SHP77 treated with DMSO at 0.1 percent for 48 hours (cell line): ENCODE data around the gene KIDINS220.

ENCODE experiments used
- DNase-seq: peaks from one replicate; lab custom pipeline; 2025; lab: John Stamatoyannopoulos, UW

The KIDINS220 gene

GRCh38 chr2:8697190-8697589 is 140.2 kb downstream of the KIDINS220 start:
- no peak for DNase-seq

DNA sequence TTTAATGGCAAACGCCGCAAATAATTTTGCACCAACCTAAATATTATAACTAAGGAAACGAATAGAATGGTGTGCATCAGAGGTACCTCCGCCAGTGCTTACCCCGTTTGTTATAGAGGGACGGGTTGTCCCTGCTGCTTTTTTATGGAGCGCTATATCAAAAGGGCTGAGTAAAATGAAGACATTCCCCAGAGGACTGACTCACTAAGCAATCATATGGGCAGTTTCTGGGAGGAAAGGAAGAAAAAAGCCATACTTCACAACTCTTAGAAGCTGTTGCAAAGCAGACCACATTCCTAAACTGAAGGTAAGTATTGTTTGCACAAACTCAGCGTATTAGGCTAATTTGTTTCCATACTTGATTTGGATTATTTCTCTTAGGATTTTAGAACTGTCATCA is 142.7 kb downstream of the KIDINS220 start:
- DNase-seq, result no peak

GRCh38 chr2:8693157-8693821 is 144.1 kb downstream of the KIDINS220 start:
- no peak for DNase-seq

GRCh38 chr2:8692783-8693156 is 144.6 kb downstream of the KIDINS220 start:
- DNase-seq, result no peak

GRCh38 chr2:8691859-8692437 is 145.5 kb downstream of the KIDINS220 start:
- no peak for DNase-seq

DNA sequence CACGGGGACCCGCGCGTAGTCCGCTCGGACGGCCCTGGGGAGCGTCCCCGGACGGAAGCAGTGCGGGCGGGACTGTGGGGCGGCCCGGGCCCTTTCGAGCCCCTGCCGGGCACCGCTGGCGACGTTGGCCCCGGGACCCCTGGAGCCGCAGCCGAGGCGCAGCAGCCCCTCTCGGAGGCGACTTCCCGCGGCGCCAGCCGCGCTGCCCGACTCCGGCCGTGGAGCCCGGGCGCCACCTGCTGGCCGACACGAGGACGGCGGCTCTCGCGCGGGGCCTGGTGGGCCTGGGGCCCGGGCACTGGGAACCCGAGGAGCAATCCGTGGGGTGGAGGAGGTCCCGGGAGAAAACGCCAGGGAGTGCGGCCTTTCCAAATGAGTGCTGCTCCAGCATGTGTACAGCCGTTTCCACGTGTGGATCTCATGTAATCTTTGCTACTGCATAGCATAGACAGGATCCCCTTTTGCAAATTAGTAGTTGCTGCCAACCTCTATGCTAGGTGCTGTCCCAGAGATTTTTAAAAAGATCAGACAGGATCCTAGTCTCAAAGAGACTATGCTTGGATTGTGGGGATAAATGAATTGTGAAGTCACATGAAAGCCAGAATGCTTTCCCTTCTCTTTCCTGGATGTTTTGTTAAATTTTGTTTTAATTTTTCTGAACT is 151.6 kb downstream of the KIDINS220 start:
- DNase-seq, result peak; percentile 44

GRCh38 chr2:8684878-8685696 is 152.3 kb downstream of the KIDINS220 start:
- peak; percentile 49 for DNase-seq

- DNase-seq, result peak; percentile 40
These were observed 152.9 kb downstream of the KIDINS220 start for GRCh38 chr2:8684540-8684877.

DNA sequence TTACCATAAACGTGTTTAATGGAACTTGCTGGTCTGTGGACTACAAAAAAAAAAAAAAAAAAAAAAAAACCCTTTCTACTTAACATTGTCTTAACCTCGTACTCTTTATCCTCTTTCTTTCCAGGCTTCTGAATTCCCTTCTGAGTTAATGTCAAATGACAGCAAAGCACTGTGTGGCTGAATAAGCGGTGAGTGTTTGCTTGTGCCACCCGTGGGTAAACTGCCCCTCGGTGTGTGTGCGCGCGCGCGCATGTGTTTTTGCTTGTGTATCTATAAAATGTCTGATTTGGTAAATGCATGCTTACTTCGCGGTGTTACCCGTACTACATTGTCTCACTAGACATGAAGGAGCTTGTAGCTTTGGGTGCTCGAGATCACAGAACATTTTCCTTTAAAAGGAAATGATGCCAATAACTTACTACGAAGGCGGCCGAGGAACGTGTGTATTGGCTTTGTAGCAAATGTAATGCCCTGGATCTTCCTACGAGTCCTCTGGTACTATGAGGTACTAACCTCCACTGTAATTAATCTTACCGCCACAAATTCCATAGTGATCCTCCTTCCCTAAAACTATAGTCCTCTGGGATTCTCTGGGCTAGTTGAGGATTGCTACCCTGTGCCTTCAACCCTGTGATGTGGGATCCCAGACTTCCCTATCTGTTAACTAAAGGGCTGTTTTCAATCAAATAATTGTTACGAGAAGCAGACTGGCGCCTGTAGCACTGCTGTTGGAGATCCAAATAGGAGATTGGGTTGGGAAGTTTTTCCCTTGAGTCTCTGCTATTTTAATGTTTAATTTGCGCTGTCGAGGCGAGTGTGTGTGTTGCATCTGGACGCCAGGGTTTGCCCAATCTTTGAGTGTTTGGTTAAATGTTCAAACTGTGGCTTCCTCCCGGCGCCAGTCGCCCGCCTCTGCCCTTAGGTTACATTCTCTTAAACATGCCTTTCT is 154.4 kb downstream of the KIDINS220 start:
- peak; percentile 75 for DNase-seq

DNA sequence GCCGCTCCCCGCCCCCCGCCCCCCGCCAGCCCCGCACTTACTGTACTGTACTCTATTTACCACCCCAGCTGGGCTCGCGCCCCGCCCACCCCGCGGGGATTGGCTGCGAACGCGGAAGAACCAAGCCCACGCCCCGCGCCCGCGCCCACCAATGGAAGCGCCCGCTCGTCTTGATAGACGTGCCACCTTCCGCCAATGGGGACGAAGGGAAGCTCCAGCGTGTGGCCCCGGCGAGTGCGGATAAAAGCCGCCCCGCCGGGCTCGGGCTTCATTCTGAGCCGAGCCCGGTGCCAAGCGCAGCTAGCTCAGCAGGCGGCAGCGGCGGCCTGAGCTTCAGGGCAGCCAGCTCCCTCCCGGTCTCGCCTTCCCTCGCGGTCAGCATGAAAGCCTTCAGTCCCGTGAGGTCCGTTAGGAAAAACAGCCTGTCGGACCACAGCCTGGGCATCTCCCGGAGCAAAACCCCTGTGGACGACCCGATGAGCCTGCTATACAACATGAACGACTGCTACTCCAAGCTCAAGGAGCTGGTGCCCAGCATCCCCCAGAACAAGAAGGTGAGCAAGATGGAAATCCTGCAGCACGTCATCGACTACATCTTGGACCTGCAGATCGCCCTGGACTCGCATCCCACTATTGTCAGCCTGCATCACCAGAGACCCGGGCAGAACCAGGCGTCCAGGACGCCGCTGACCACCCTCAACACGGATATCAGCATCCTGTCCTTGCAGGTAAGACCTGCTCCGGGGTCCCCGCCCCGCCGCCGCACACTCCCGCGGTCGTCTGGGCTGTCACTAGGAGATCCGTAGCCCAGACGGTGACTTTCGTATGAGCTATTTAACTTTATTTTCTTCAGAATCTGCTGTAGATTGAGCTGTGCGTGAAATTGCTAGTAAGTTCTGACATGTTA is 155.4 kb downstream of the KIDINS220 start, which contains the start of gene ID2:
Gene ID2, plus strand, starts transcription at position 271 of the 907 bp plus-strand sequence. Its CDS starts 110 bp downstream, at position 381.
- DNase-seq, result peak; percentile 98

DNA sequence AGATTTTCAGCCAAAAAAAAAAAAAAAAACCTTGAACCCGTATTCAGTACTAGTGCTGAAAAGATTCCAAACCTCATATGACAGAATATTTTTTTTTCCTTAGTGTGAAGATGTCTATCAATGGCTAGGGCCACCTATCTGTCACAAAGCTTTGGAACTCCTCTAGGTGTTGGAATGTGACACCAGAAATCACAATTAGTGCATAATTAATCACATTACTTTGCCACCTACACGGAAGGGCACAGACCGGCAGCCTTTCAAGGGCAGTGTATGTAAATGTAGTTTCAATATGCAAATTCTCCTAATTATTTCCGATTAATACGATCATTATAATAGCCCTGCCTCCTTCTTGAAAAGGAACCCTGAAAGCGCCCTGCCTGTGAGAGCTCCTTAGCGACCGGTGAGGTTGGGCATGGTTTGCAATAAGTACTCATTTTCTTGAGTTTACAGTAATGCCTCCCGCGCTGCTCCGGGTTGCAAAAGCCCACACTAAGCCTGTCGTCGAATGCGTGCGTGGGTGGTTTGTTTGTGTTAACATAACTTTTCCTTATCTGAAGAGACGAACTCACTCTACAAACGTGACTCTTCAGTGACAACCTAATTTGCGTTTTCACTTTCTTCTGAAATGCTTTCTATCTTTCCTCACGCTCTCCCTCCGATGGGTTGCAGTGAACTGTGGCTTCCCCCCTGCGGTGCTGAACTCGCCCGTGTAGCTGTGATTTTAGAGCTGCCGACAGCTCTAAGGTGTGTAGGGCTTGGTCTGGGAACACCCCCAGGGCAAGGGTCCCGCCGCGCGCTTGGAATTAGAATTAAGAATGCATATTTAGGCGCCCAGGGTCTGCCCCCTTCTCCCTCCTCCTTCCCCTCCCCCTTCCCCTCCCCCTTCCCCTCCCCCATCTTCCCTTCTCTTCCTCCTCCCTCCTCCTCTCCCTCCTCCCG is 156.3 kb downstream of the KIDINS220 start:
- peak; percentile 79 for DNase-seq

DNA sequence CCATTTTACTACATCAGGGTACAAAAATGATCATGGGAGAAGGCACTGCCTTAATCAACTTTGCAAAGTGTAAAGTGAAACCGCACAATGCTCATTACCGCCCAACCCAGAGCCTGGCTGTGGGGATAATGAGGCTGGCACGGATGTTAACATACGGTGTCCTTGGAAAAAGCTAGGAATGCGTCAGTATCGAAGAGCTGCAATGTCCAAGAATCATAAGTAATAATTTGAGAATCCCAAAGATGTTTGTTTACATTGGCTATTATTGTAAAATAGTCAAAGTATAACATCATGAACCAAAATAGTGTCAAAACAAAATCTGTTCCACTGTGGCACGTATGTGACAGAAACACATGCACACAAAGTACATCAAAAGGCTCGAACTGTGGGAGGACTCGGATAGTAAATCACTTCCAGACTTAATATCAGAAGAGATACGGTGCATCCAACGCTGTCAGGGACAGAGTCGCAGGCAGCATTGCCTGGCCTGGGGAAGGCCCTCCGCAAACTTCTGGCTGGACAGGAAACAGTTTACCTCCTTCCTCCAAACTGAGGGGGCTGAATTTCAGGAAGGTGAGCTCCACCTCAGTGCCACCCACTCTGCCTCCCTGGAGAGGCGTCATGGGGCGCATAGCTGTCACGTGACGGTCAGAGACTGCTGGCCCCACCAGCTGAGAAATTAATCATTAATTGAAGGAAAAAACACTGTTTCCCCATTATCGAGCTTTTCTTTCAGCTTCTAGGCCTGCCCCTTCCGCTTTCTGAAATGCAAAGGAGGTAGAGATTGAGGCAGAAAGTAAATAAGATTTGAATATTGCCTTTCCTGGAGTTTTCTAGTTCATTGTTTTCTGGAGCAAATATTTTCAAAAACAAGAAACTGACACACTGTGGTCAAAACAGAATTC is 157.3 kb downstream of the KIDINS220 start:
- DNase-seq, result peak; percentile 86

DNA sequence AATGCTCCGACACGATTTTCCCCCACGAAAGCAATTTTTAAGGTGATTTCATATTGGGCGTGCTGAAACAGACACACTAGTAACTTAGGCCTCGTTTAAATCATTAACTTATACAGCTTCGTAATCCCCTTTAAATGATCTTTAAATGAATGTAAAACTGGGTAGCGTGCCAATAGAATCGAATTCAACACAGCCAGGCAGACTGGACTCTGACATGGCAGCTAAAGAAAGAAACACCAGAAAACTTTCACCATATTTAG is 157.9 kb downstream of the KIDINS220 start:
- peak; percentile 67 for DNase-seq
